Measurements from ENCODE around the gene RAP1A.

The RAP1A gene

GRCh38 chr1:111591937-111592336 lies 27.7 kb upstream of the RAP1A start:
- H3K27ac Mint-ChIP-seq: peak overlapping the region; percentile 76
- H3K9me3 Mint-ChIP-seq: peaks cover 3% of the 10 kb centered on the region
- H3K36me3 Mint-ChIP-seq: peaks cover 3% of the 10 kb centered on the region
- H3K4me3 Mint-ChIP-seq: no peak overlapping the region
- no peak for ATAC-seq (ENCODE audit: low read depth)
- no peak for DNase-seq (ENCODE audit: low spot score in 2 of 2)
- H3K4me1 Mint-ChIP-seq: peaks cover 29% of the 10 kb centered on the region
- no peaks in the 10 kb centered on the region for H3K27me3 Mint-ChIP-seq

GRCh38 chr1:111592389-111593361 lies 26.9 kb upstream of the RAP1A start:
- H3K27me3 Mint-ChIP-seq: no peaks in the 10 kb centered on the region
- peak overlapping the region; percentile 76 for H3K27ac Mint-ChIP-seq
- ATAC-seq (ENCODE audit: low read depth) (peak; percentile 85), DNase-seq (ENCODE audit: low spot score in 2 of 2) (peak; percentile 47)
- peaks cover 33% of the 10 kb centered on the region for H3K4me1 Mint-ChIP-seq
- H3K4me3 Mint-ChIP-seq: peak overlapping the region; percentile 71
- peaks cover 3% of the 10 kb centered on the region for H3K9me3 Mint-ChIP-seq
- peaks cover 3% of the 10 kb centered on the region for H3K36me3 Mint-ChIP-seq

- ATAC-seq (ENCODE audit: low read depth): no peak
- H3K4me3 Mint-ChIP-seq: peak overlapping the region; percentile 59
- DNase-seq (ENCODE audit: low spot score in 2 of 2): no peak
Observed at GRCh38 chr1:111593403-111594305, 25.9 kb upstream of the RAP1A start.

GRCh38 chr1:111594306-111594693 lies 25.3 kb upstream of the RAP1A start:
- no peak for DNase-seq (ENCODE audit: low spot score in 2 of 2)
- no peak for ATAC-seq (ENCODE audit: low read depth)
- Mint-ChIP-seq H3K36me3 (peaks cover 3% of the 10 kb centered on the region), H3K27ac (peak overlapping the region; percentile 76), H3K9me3 (peaks cover 3% of the 10 kb centered on the region), H3K4me3 (peak overlapping the region; percentile 53), H3K4me1 (peaks cover 39% of the 10 kb centered on the region), H3K27me3 (no peaks in the 10 kb centered on the region)

More at GRCh38 chr1:111593403-111594305, 25.9 kb upstream of the RAP1A start:
- Mint-ChIP-seq H3K27ac (peak overlapping the region; percentile 76), H3K9me3 (peaks cover 3% of the 10 kb centered on the region), H3K36me3 (peaks cover 3% of the 10 kb centered on the region), H3K4me1 (peaks cover 39% of the 10 kb centered on the region), H3K27me3 (no peaks in the 10 kb centered on the region)

- ATAC-seq (ENCODE audit: low read depth): no peak
- DNase-seq (ENCODE audit: low spot score in 2 of 2): no peak
- Mint-ChIP-seq H3K4me1 (peaks cover 48% of the 10 kb centered on the region), H3K4me3 (no peak overlapping the region), H3K27ac (peak overlapping the region; percentile 88), H3K9me3 (peaks cover 3% of the 10 kb centered on the region), H3K27me3 (no peaks in the 10 kb centered on the region), H3K36me3 (peaks cover 3% of the 10 kb centered on the region)
Observed at GRCh38 chr1:111595807-111596206, 23.8 kb upstream of the RAP1A start.

GRCh38 chr1:111596499-111596898 lies 23.1 kb upstream of the RAP1A start:
- ATAC-seq (ENCODE audit: low read depth) (peak; percentile 76), DNase-seq (ENCODE audit: low spot score in 2 of 2) (peak in 1 of 2 donors; percentile 54)
- peak overlapping the region; percentile 38 for H3K4me3 Mint-ChIP-seq
- H3K27ac Mint-ChIP-seq: peak overlapping the region; percentile 88
- H3K27me3 Mint-ChIP-seq: no peaks in the 10 kb centered on the region
- peaks cover 55% of the 10 kb centered on the region for H3K4me1 Mint-ChIP-seq
- H3K36me3 Mint-ChIP-seq: peaks cover 3% of the 10 kb centered on the region
- H3K9me3 Mint-ChIP-seq: peaks cover 3% of the 10 kb centered on the region

GRCh38 chr1:111597426-111597825 lies 22.2 kb upstream of the RAP1A start:
- Mint-ChIP-seq H3K4me1 (peaks cover 59% of the 10 kb centered on the region), H3K36me3 (peaks cover 3% of the 10 kb centered on the region), H3K4me3 (no peak overlapping the region), H3K9me3 (peaks cover 3% of the 10 kb centered on the region), H3K27ac (peak overlapping the region; percentile 88), H3K27me3 (no peaks in the 10 kb centered on the region)
- no peak for DNase-seq (ENCODE audit: low spot score in 2 of 2)
- no peak for ATAC-seq (ENCODE audit: low read depth)

GRCh38 chr1:111598544-111598943 lies 21.0 kb upstream of the RAP1A start:
- no peak for DNase-seq (ENCODE audit: low spot score in 2 of 2)
- Mint-ChIP-seq H3K9me3 (peaks cover 3% of the 10 kb centered on the region), H3K4me1 (peaks cover 63% of the 10 kb centered on the region), H3K27me3 (no peaks in the 10 kb centered on the region), H3K36me3 (peaks cover 3% of the 10 kb centered on the region), H3K4me3 (no peak overlapping the region), H3K27ac (peak overlapping the region; percentile 88)
- ATAC-seq (ENCODE audit: low read depth): no peak

GRCh38 chr1:111599781-111600693 lies 19.6 kb upstream of the RAP1A start:
- H3K27me3 Mint-ChIP-seq: no peaks in the 10 kb centered on the region
- peak overlapping the region; percentile 48 for H3K4me3 Mint-ChIP-seq
- DNase-seq (ENCODE audit: low spot score in 2 of 2) (no peak), ATAC-seq (ENCODE audit: low read depth) (no peak)
- H3K36me3 Mint-ChIP-seq: no peaks in the 10 kb centered on the region
- peak overlapping the region; percentile 78 for H3K27ac Mint-ChIP-seq
- H3K9me3 Mint-ChIP-seq: no peaks in the 10 kb centered on the region
- peaks cover 64% of the 10 kb centered on the region for H3K4me1 Mint-ChIP-seq

- Mint-ChIP-seq H3K4me3 (peak overlapping the region; percentile 31), H3K9me3 (no peaks in the 10 kb centered on the region), H3K36me3 (no peaks in the 10 kb centered on the region), H3K4me1 (peaks cover 65% of the 10 kb centered on the region), H3K27me3 (no peaks in the 10 kb centered on the region), H3K27ac (peak overlapping the region; percentile 78)
- DNase-seq (ENCODE audit: low spot score in 2 of 2) (no peak), ATAC-seq (ENCODE audit: low read depth) (no peak)
Observed at GRCh38 chr1:111600886-111601386, 18.7 kb upstream of the RAP1A start.

GRCh38 chr1:111602302-111602701 lies 17.3 kb upstream of the RAP1A start:
- Mint-ChIP-seq H3K4me3 (peak overlapping the region; percentile 68), H3K36me3 (no peaks in the 10 kb centered on the region), H3K27me3 (no peaks in the 10 kb centered on the region), H3K4me1 (peaks cover 63% of the 10 kb centered on the region), H3K27ac (peak overlapping the region; percentile 89), H3K9me3 (no peaks in the 10 kb centered on the region)
- ATAC-seq (ENCODE audit: low read depth): peak; percentile 66
- DNase-seq (ENCODE audit: low spot score in 2 of 2): no peak

- peak overlapping the region; percentile 68 for H3K4me3 Mint-ChIP-seq
- H3K27ac Mint-ChIP-seq: peak overlapping the region; percentile 89
- no peak for DNase-seq (ENCODE audit: low spot score in 2 of 2)
- H3K36me3 Mint-ChIP-seq: no peaks in the 10 kb centered on the region
- H3K9me3 Mint-ChIP-seq: no peaks in the 10 kb centered on the region
- H3K27me3 Mint-ChIP-seq: no peaks in the 10 kb centered on the region
- H3K4me1 Mint-ChIP-seq: peaks cover 58% of the 10 kb centered on the region
- no peak for ATAC-seq (ENCODE audit: low read depth)
Observed at GRCh38 chr1:111602974-111603373, 16.6 kb upstream of the RAP1A start.

- peak; percentile 75 for ATAC-seq (ENCODE audit: low read depth)
- H3K4me1 Mint-ChIP-seq: peaks cover 53% of the 10 kb centered on the region
- peak overlapping the region; percentile 89 for H3K27ac Mint-ChIP-seq
- no peaks in the 10 kb centered on the region for H3K27me3 Mint-ChIP-seq
- H3K36me3 Mint-ChIP-seq: no peaks in the 10 kb centered on the region
- peak overlapping the region; percentile 47 for H3K4me3 Mint-ChIP-seq
- no peaks in the 10 kb centered on the region for H3K9me3 Mint-ChIP-seq
- DNase-seq (ENCODE audit: low spot score in 2 of 2): no peak
Observed at GRCh38 chr1:111603979-111604378, 15.6 kb upstream of the RAP1A start.
